GM23248 (cell line): Measurements from ENCODE around the gene IKZF4.

Experiments used
- EZH2 ChIP-seq: fragments of 200-600 bp; sonication (generic); IDR thresholded peaks from 2 replicates; pipeline ENCODE4 v1.6.1; 2018; ENCODE audit warnings: antibody characterized with exemption, mild to moderate bottlenecking; ENCODE audit not compliant: insufficient read depth, poor library complexity, severe bottlenecking
- EZH2phosphoT487 ChIP-seq: fragments of 200-600 bp; sonication (generic); IDR thresholded peaks from 2 replicates; pipeline ENCODE4 v1.6.1; 2018; ENCODE audit warnings: antibody characterized with exemption, moderate library complexity, mild to moderate bottlenecking, low read depth; ENCODE audit not compliant: insufficient read depth

DNA sequence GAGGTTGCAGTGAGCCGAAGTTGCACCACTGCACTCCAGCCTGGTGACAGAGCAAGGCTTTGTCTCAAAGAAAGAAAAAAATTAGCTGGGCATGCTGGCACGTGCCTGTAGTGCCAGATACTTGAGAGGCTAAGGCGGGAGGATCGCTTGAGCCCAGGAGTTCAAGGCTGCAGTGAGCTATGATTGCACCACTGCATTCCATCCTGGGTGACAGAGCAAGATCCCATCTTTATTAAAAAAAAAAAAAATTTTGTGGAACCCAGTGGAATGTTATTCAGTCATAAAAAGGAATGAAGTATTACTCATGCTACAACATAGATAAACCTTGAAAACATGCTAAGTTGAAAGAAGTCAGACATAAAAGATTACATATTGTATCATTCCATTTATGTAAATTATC, 50.8 kb downstream of the IKZF4 start:
- no peak for TF ChIP-seq EZH2
- no peak for TF ChIP-seq EZH2phosphoT487
